ENCODE data around the gene RTEL1.
"Not testable (repeated sequence)": the region's sequence is repeated elsewhere in the genome, so short reads cannot be mapped to it uniquely, and the experiment has no call there.

Gene RTEL1

DNA sequence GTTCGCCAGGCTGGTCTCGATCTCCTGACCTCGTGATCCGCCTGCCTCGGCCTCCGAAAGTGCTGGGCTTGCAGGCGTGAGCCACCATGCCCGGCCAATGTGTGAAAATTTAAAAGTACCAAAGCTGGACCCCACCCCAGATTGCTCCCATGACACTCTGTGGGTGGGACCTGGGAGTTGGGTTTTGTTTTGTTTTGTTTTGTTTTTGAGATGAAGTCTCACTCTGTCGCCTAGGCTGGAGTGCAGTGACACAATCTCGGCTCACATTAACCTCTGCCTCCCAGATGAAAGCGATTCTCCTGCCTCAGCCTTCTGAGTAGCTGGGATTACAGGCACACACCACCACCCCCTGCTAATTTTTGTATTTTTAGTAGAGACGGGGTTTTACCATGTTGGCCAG is 13.6 kb downstream of the RTEL1 start:
- not testable (repeated sequence) for DNase-seq

GRCh38 chr20:63672666-63673065 is 14.6 kb downstream of the RTEL1 start:
- DNase-seq = no peak

GRCh38 chr20:63673951-63674350 is 15.8 kb downstream of the RTEL1 start:
- no peak for DNase-seq

DNA sequence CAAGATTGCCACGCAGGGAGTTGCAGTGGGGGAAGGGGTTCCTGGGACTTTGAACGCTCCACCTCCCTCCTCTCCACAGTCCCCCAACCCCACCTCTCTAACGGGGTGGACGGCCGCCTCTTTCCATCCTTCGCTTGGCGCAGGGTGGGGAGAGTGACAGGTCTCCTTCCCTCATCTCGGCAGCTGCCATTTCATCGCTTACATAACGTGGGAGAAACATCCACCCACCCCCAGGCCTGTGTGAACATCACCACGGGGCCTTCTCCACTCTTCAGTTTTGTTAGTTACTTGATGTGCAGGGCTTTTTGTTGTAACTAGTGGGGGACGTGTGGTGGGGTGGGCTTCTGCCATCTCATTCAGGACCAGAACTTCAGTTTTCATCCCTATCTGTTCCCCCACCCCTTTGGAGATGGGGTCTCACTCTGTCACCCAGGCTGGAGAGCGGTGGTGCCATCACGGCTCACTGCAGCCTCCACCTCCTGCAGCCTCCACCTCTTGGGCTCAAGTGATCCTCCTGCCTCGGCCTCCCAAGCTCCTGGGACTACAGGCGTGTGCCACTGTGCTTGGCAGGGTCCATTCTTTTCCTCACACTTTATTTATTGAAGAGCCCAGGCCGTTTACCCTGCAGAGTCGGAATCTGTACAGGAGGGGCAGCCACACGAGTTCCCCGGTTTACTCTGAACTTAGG is 17.7 kb downstream of the RTEL1 start:
- DNase-seq = no peak

- DNase-seq = no peak
These were observed 20.0 kb downstream of the RTEL1 start for GRCh38 chr20:63678071-63678470.

GRCh38 chr20:63678667-63679465 is 20.8 kb downstream of the RTEL1 start:
- no peak for DNase-seq

- DNase-seq = no peak
These were observed 21.7 kb downstream of the RTEL1 start for GRCh38 chr20:63679799-63680305.

- no peak for DNase-seq
These were observed 22.3 kb downstream of the RTEL1 start for GRCh38 chr20:63680427-63680826.

DNA sequence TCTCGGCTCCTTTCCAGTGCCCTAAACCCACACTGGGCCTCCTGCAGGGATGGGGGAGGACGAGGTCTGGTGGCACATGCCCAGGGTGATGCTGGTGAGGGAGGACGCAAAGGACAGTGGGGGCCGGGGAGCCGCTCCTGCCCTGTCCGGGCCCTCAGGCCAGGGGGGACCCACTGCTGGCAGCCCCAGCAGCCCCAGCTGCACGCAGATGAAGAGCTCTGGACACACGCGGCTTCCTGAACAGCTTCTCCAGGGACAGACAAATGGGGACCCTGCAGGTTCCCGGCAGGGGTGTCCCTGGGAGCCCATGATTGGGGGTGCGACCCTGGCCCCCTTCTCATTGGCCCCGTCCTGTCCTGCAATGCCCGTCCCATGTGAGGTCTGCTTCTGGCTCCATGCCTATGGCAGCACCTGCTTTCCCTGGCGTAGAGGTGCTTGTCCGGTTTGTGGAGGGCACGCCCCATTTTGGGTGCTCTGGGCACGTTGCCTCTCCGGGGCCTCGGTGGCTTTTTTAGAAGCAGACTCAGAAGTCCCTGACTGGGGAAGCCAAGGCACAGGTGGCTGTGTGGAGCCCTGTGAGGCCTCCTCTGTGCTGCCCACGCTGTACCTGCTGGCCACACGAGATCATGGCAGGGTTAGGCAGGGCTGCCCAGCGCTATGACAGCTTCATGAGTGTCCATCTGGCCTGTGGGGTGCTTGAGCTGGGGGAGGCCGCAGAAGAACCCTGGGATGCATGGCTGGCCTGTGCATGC is 22.9 kb downstream of the RTEL1 start:
- no peak for DNase-seq

DNA sequence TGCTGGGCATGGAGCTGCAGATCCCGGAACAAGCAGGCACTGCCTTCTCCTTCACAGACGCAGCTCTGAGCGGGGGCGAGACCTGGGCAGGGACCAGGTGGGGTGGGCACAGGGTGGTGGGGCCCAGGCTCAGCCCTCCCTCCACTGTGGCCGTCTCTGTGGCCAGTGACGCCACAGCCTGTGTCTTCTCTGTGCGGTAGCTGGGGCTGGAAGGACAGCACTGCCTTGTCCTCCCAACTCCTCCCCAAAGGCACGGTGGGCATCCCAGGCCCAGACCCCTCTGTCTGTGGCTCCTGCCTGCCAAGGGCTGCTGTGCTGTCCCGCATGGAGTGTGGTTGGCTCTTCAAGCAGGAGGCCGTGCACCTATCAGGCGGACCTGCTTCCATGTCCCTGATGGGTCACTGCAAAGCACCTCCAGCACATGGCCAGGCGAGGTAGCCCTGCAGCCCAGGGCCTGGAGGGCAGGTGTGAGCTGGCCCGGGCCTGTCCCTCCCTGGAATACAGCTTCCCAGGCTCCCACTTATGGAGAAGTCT is 23.6 kb downstream of the RTEL1 start:
- no peak for DNase-seq

GRCh38 chr20:63682384-63683139 is 24.4 kb downstream of the RTEL1 start:
- no peak for DNase-seq

DNA sequence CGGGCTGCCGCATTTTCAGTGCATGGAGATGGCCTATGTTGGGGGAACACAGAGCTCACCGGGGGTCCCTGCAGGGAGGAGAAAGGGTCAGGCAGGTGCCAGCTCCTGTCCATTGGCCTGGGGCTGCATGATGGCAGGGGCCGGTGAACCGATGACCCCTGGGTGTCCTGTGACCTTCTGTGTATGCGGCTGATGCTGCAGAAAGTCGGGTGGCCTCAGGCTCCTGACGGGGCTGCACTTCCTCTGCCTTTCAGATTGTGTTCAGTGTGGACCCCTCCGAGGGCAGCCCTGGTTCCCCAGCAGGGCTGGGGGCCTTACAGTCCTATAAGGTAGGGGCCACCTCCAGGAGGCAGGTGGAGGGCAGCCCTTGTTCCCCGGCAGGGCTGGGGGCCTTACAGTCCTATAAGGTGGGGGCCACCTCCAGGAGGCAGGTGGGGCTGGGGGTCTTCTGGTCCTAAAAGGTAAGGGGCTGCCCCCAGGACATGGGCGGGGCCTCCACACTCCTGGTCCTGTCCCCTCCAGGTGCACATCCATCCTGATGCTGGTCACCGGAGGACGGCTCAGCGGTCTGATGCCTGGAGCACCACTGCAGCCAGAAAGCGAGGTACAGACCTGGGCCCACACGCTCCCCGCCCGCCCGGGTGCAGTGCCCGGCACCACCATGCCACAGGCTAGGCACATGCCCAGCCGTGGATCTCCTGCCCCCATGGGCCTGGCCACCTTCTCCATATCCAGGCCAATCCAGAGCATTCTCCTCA is 27.3 kb downstream of the RTEL1 start:
- DNase-seq = no peak

- no peak for DNase-seq
These were observed 28.0 kb downstream of the RTEL1 start for GRCh38 chr20:63686094-63686491.

GRCh38 chr20:63686492-63687321 is 28.6 kb downstream of the RTEL1 start:
- DNase-seq = no peak

GRCh38 chr20:63687419-63688178 is 29.5 kb downstream of the RTEL1 start:
- DNase-seq = no peak

GRCh38 chr20:63688228-63689045 is 30.3 kb downstream of the RTEL1 start:
- no peak for DNase-seq

- DNase-seq = no peak
These were observed 31.2 kb downstream of the RTEL1 start for GRCh38 chr20:63689046-63690002.
